ENCODE measurements around the gene GSPT1. TPM values are rescaled to one million over a fixed set of nuclear protein-coding genes. Genes with fewer than 3 reads are reported as not detected.
A peak's percentile ranks its signal among the peaks of the same experiment; 100 is the strongest.

Gene GSPT1
- total RNA-seq, 1 experiment from 2014 or later = 136 TPM

- POLR2A ChIA-PET = no interaction called here
- TF ChIP-seq CTCF (IDR thresholded peaks at IDR 0.05; ENCODE audit: insufficient read depth in 1 of 2, low read depth in 1 of 2, low read length in 1 of 2, severe bottlenecking in 1 of 2, unreplicated experiment in 1 of 2) = no peak
- H3K4me3 Mint-ChIP-seq (ENCODE audit: unreplicated experiment) = no peak overlapping the region
- H3K4me1 Mint-ChIP-seq (ENCODE audit: low read depth, unreplicated experiment) = no peaks in the 10 kb centered on the region
- CTCF ChIA-PET = no interaction called here
- peaks cover 1% of the 10 kb centered on the region for H3K36me3 ChIP-seq (ENCODE audit: control insufficient read depth, insufficient read depth, low read length)
- BruUV-seq (replicated peaks) = no TSS peak
- H3K27me3 ChIP-seq (replicated peaks; ENCODE audit: control insufficient read depth, insufficient read depth, low read length) = no peaks in the 10 kb centered on the region
- intact Hi-C loops (cut with micrococcal nuclease; ENCODE audit: unreplicated experiment) = no loop called here
- peaks cover 74% of the 10 kb centered on the region for H3K36me3 Mint-ChIP-seq (ENCODE audit: insufficient read depth, unreplicated experiment)
- H3K27me3 Mint-ChIP-seq (ENCODE audit: insufficient read depth, unreplicated experiment) = no peaks in the 10 kb centered on the region
- no peaks in the 10 kb centered on the region for H3K9me3 ChIP-seq
- H3K4me3 ChIP-seq (ENCODE audit: low read depth, low read length) = no peak overlapping the region
- no peaks in the 10 kb centered on the region for H3K9me3 Mint-ChIP-seq (ENCODE audit: unreplicated experiment)
- no peak overlapping the region for H3K27ac Mint-ChIP-seq (ENCODE audit: unreplicated experiment)
- no peaks in the 10 kb centered on the region for H3K4me1 ChIP-seq
- no peak for DNase-seq
Measured at GRCh38 chr16:11876306-11876705, 39.5 kb downstream of the GSPT1 start.

- ChIA-PET CTCF (no interaction called here), POLR2A (no interaction called here)
- intact Hi-C loops (cut with micrococcal nuclease; ENCODE audit: unreplicated experiment) = no loop called here
- Mint-ChIP-seq H3K4me1 (ENCODE audit: low read depth, unreplicated experiment) (no peaks in the 10 kb centered on the region), H3K4me3 (ENCODE audit: unreplicated experiment) (no peak overlapping the region), H3K9me3 (ENCODE audit: unreplicated experiment) (no peaks in the 10 kb centered on the region), H3K27me3 (ENCODE audit: insufficient read depth, unreplicated experiment) (no peaks in the 10 kb centered on the region), H3K36me3 (ENCODE audit: insufficient read depth, unreplicated experiment) (peaks cover 68% of the 10 kb centered on the region), H3K27ac (ENCODE audit: unreplicated experiment) (no peak overlapping the region)
- Histone ChIP-seq H3K36me3 (ENCODE audit: control insufficient read depth, insufficient read depth, low read length) (peaks cover 1% of the 10 kb centered on the region), H3K27me3 (replicated peaks; ENCODE audit: control insufficient read depth, insufficient read depth, low read length) (no peaks in the 10 kb centered on the region), H3K4me1 (no peaks in the 10 kb centered on the region), H3K4me3 (ENCODE audit: low read depth, low read length) (no peak overlapping the region), H3K9me3 (no peaks in the 10 kb centered on the region)
- TF ChIP-seq CTCF (IDR thresholded peaks at IDR 0.05; ENCODE audit: insufficient read depth in 1 of 2, low read depth in 1 of 2, low read length in 1 of 2, severe bottlenecking in 1 of 2, unreplicated experiment in 1 of 2) = no peak
- no peak for DNase-seq
- no TSS peak for BruUV-seq (replicated peaks)
Measured at GRCh38 chr16:11875721-11876120, 40.0 kb downstream of the GSPT1 start.

GRCh38 chr16:11871193-11871592 is 44.6 kb downstream of the GSPT1 start:
- peak; percentile 35 to 37 for DNase-seq

More at GRCh38 chr16:11871193-11871592, 44.6 kb downstream of the GSPT1 start:
- H3K4me3 Mint-ChIP-seq (ENCODE audit: unreplicated experiment) = no peak overlapping the region
- BruUV-seq (replicated peaks) = no TSS peak
- no peaks in the 10 kb centered on the region; the same call in 1 of the 2 replicates for H3K36me3 ChIP-seq (ENCODE audit: control insufficient read depth, insufficient read depth, low read length)
- H3K4me1 Mint-ChIP-seq (ENCODE audit: low read depth, unreplicated experiment) = no peaks in the 10 kb centered on the region
- H3K27me3 Mint-ChIP-seq (ENCODE audit: insufficient read depth, unreplicated experiment) = no peaks in the 10 kb centered on the region
- H3K36me3 Mint-ChIP-seq (ENCODE audit: insufficient read depth, unreplicated experiment) = peaks cover 56% of the 10 kb centered on the region
- no peaks in the 10 kb centered on the region for H3K9me3 Mint-ChIP-seq (ENCODE audit: unreplicated experiment)
- ChIA-PET POLR2A (no interaction called here), CTCF (interaction anchor here (0.6 to 0.9 kb wide), 3 partner anchors 41 to 197 kb away, joined by 4 to 5 read pairs (median 4); no protein-coding TSS in a partner anchor)
- no peak overlapping the region for H3K4me3 ChIP-seq (ENCODE audit: low read depth, low read length)
- intact Hi-C loops (cut with micrococcal nuclease; ENCODE audit: unreplicated experiment) = loop anchor here (5.0 kb wide), 1 partner anchor 196 kb away; no protein-coding TSS in a partner anchor
- peak in 1 of 2 experiments; percentile 18 for TF ChIP-seq CTCF (IDR thresholded peaks at IDR 0.05; ENCODE audit: insufficient read depth in 1 of 2, low read depth in 1 of 2, low read length in 1 of 2, severe bottlenecking in 1 of 2, unreplicated experiment in 1 of 2)
- H3K9me3 ChIP-seq = no peaks in the 10 kb centered on the region
- no peaks in the 10 kb centered on the region for H3K27me3 ChIP-seq (replicated peaks; ENCODE audit: control insufficient read depth, insufficient read depth, low read length)
- no peaks in the 10 kb centered on the region for H3K4me1 ChIP-seq
- H3K27ac Mint-ChIP-seq (ENCODE audit: unreplicated experiment) = no peak overlapping the region

Measured in Caco-2 (cell line).